ENCODE data around the gene USP25. TPM values are rescaled to one million over a fixed set of nuclear protein-coding genes. Genes with fewer than 3 reads are reported as not detected.

Gene USP25
- total RNA-seq, 4 donors from 2014 or later = 37.4 to 107 (median 69.2) TPM

GRCh38 chr21:15728046-15728445 lies 1.7 kb upstream of the USP25 start:
- TF ChIP-seq POLR2AphosphoS5 (IDR thresholded peaks at IDR 0.05) (no peak), CTCF (IDR thresholded peaks at IDR 0.05) (no peak)
- H3K27me3 ChIP-seq = no peaks in the 10 kb centered on the region
- WGBS, 2 donors (ENCODE audit: low coverage in 1 of 2) = 91 to 98% methylated on average over 3 of the region's 3 CpGs
- in situ Hi-C loops (cut with MboI; ENCODE audit: low pct_ligation_motif_present in 1 of 4, low pct_unique_long_range_greater_than_20kb in 1 of 4, low sequenced_read_pairs in 3 of 4) (loop anchor here in 1 of 4 donors (25.0 kb wide), 1 partner anchor 666 kb away; the partner anchor contains the start of gene NRIP1), intact Hi-C loops (cut with DNase I; ENCODE audit: low total_unique reads) (no loop called here)
- no peaks in the 10 kb centered on the region for H3K9me3 ChIP-seq
- H3K4me3 ChIP-seq = no peak overlapping the region
- H3K36me3 ChIP-seq = no peaks in the 10 kb centered on the region
- H3K4me1 ChIP-seq = peaks cover 5 to 24% (median 20%) of the 10 kb centered on the region in 4 donors
- no peak for DNase-seq
- no peak overlapping the region for H3K27ac ChIP-seq

DNA sequence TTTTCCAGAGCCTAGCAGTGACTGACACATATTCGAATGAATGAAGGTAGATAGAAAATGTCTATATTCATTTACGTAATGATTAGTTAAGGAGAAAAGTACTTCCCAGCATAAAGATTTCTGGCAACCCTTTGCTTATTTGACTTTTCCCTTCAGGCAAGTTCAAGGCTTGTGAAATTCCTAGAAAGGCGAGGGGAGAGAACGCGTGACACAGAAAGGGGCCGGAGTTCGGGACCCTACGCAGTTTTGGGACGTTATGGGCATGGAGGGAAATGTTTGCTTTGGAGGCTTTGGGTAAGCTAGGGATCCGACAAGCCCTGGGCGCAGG lies 472 bp upstream of the USP25 start:
- TF ChIP-seq POLR2AphosphoS5 (IDR thresholded peaks at IDR 0.05) (no peak), CTCF (IDR thresholded peaks at IDR 0.05) (no peak), POLR2A (IDR thresholded peaks at IDR 0.05) (no peak), EP300 (IDR thresholded peaks at IDR 0.05; ENCODE audit: low read depth) (no peak)
- intact Hi-C loops (cut with DNase I; ENCODE audit: low total_unique reads) = no loop called here

GRCh38 chr21:15730484-15731242 lies 881 bp downstream of the USP25 start:
- TF ChIP-seq CTCF (IDR thresholded peaks at IDR 0.05) (no peak), POLR2AphosphoS5 (IDR thresholded peaks at IDR 0.05) (no peak), EP300 (IDR thresholded peaks at IDR 0.05; ENCODE audit: low read depth) (no peak), POLR2A (IDR thresholded peaks at IDR 0.05) (no peak)
- WGBS, 2 donors (ENCODE audit: low coverage in 1 of 2) = 0 to 1% methylated on average over 9 to 25 of the region's 30 CpGs

More for the DNA sequence above, 472 bp upstream of the USP25 start:
- Histone ChIP-seq H3K4me3 (peak overlapping the region; percentile 31 to 88 (median 84)), H3K9me3 (no peaks in the 10 kb centered on the region), H3K36me3 (no peaks in the 10 kb centered on the region), H3K4me1 (peaks cover 5 to 36% (median 21%) of the 10 kb centered on the region in 4 donors), H3K27me3 (no peaks in the 10 kb centered on the region), H3K27ac (peak overlapping the region; percentile 96 to 99 (median 96))
- DNase-seq = no peak
- 3 to 6% methylated on average over 9 to 11 of the region's 11 CpGs for WGBS, 2 donors (ENCODE audit: low coverage in 1 of 2)
- in situ Hi-C loops (cut with MboI; ENCODE audit: low pct_ligation_motif_present in 1 of 4, low pct_unique_long_range_greater_than_20kb in 1 of 4, low sequenced_read_pairs in 3 of 4) = loop anchor here in 1 of 4 donors (25.0 kb wide), 1 partner anchor 667 kb away; the partner anchor contains the start of gene NRIP1

GRCh38 chr21:15731243-15731613 lies 1.4 kb downstream of the USP25 start:
- in situ Hi-C loops (cut with MboI; ENCODE audit: low pct_ligation_motif_present in 1 of 4, low pct_unique_long_range_greater_than_20kb in 1 of 4, low sequenced_read_pairs in 3 of 4) (loop anchor here in 1 of 4 donors (25.0 kb wide), 1 partner anchor 669 kb away; the partner anchor contains the start of gene NRIP1), intact Hi-C loops (cut with DNase I; ENCODE audit: low total_unique reads) (loop anchor here (10.0 kb wide), 1 partner anchor 1346 kb away; the partner anchor contains the start of gene HSPA13)
- no peaks in the 10 kb centered on the region for H3K36me3 ChIP-seq
- 7 to 8% methylated on average over 4 of the region's 4 CpGs for WGBS, 2 donors (ENCODE audit: low coverage in 1 of 2)
- no peak for DNase-seq
- TF ChIP-seq CTCF (IDR thresholded peaks at IDR 0.05) = peak in 2 of 5 experiments; percentile 10 to 21
- TF ChIP-seq POLR2A (IDR thresholded peaks at IDR 0.05) = peak; percentile 39
- peak in 2 of 3 donors; percentile 41 to 44 for TF ChIP-seq POLR2AphosphoS5 (IDR thresholded peaks at IDR 0.05)
- no peak for TF ChIP-seq EP300 (IDR thresholded peaks at IDR 0.05; ENCODE audit: low read depth)
- no peaks in the 10 kb centered on the region for H3K27me3 ChIP-seq
- peaks cover 11 to 55% (median 35%) of the 10 kb centered on the region in 4 donors for H3K4me1 ChIP-seq
- H3K27ac ChIP-seq = peak overlapping the region; percentile 96 to 99 (median 96)
- peak overlapping the region in 3 of 4 donors; percentile 81 to 88 (median 88) for H3K4me3 ChIP-seq
- no peaks in the 10 kb centered on the region for H3K9me3 ChIP-seq

More at GRCh38 chr21:15730484-15731242, 881 bp downstream of the USP25 start:
- Histone ChIP-seq H3K4me3 (peak overlapping the region; percentile 74 to 88 (median 84)), H3K27me3 (no peaks in the 10 kb centered on the region), H3K4me1 (peaks cover 10 to 49% (median 30%) of the 10 kb centered on the region in 4 donors), H3K36me3 (no peaks in the 10 kb centered on the region), H3K9me3 (no peaks in the 10 kb centered on the region), H3K27ac (peak overlapping the region; percentile 96 to 99 (median 96))
- no peak for DNase-seq
- intact Hi-C loops (cut with DNase I; ENCODE audit: low total_unique reads) (loop anchor here (10.0 kb wide), 1 partner anchor 1346 kb away; the partner anchor contains the start of gene HSPA13), in situ Hi-C loops (cut with MboI; ENCODE audit: low pct_ligation_motif_present in 1 of 4, low pct_unique_long_range_greater_than_20kb in 1 of 4, low sequenced_read_pairs in 3 of 4) (loop anchor here in 1 of 4 donors (25.0 kb wide), 1 partner anchor 668 kb away; the partner anchor contains the start of gene NRIP1)
